HG02763 (cell line): ENCODE measurements around the gene KRTAP10-6.
"Not testable (repeated sequence)": the region's sequence is repeated elsewhere in the genome, so short reads cannot be mapped to it uniquely, and the experiment has no call there.

Experiments used
- ATAC-seq: cut with Tn5 transposase; IDR thresholded peaks from one replicate; pipeline ENCODE4 v1.9.1; 2021; ENCODE audit warnings: mild to moderate bottlenecking, moderate library complexity; ENCODE audit not compliant: unreplicated experiment

Gene KRTAP10-6

GRCh38 chr21:44617071-44617501 is 24.8 kb upstream of the KRTAP10-6 start:
- ATAC-seq = no peak

- ATAC-seq = no peak
These were observed 24.3 kb upstream of the KRTAP10-6 start for GRCh38 chr21:44616591-44616926.

- ATAC-seq = no peak
These were observed 23.7 kb upstream of the KRTAP10-6 start for GRCh38 chr21:44615911-44616590.

GRCh38 chr21:44615466-44615865 is 23.2 kb upstream of the KRTAP10-6 start:
- ATAC-seq = no peak

- no peak for ATAC-seq
These were observed 22.7 kb upstream of the KRTAP10-6 start for GRCh38 chr21:44614961-44615391.

GRCh38 chr21:44614161-44614631 is 21.9 kb upstream of the KRTAP10-6 start:
- ATAC-seq = no peak

GRCh38 chr21:44613386-44614155 is 21.3 kb upstream of the KRTAP10-6 start:
- no peak for ATAC-seq

GRCh38 chr21:44612669-44613229 is 20.4 kb upstream of the KRTAP10-6 start:
- no peak for ATAC-seq

GRCh38 chr21:44612029-44612486 is 19.8 kb upstream of the KRTAP10-6 start, which contains the start of gene KRTAP10-8:
Gene KRTAP10-8, plus strand, starts transcription at chr21:44612079. Its CDS starts 22 bp downstream, at chr21:44612101.
- ATAC-seq = no peak

GRCh38 chr21:44611551-44611950 is 19.2 kb upstream of the KRTAP10-6 start:
- no peak for ATAC-seq

- not testable (repeated sequence) for ATAC-seq
These were observed 18.0 kb upstream of the KRTAP10-6 start for GRCh38 chr21:44610157-44610843.

- ATAC-seq = no peak
These were observed 16.9 kb upstream of the KRTAP10-6 start for GRCh38 chr21:44609193-44609592.

- ATAC-seq = no peak
These were observed 14.2 kb upstream of the KRTAP10-6 start for GRCh38 chr21:44606495-44606894.

- ATAC-seq = no peak
These were observed 11.6 kb upstream of the KRTAP10-6 start for GRCh38 chr21:44603911-44604310.

- ATAC-seq = no peak
These were observed 11.0 kb upstream of the KRTAP10-6 start for GRCh38 chr21:44603109-44603875.

- ATAC-seq = no peak
These were observed 10.2 kb upstream of the KRTAP10-6 start for GRCh38 chr21:44602463-44602850.

GRCh38 chr21:44601596-44602462 is 9.5 kb upstream of the KRTAP10-6 start:
- no peak for ATAC-seq

GRCh38 chr21:44601091-44601490 is 8.8 kb upstream of the KRTAP10-6 start:
- ATAC-seq = not testable (repeated sequence)
